Astrocyte (in vitro differentiated cells and primary cell): ENCODE measurements around the gene DNMT3B. TPM values are rescaled to one million over a fixed set of nuclear protein-coding genes. Genes with fewer than 3 reads are reported as not detected.

ENCODE experiments used
- DNase-seq: peaks from one replicate; pipeline ENCODE4 v3.0.0-alpha.2; 2010; ENCODE audit warnings: low read depth
- FAIRE-seq: peaks from 2 replicates; lab custom pipeline; 2011; peaks lifted over from hg19 to GRCh38; lab: Jason Lieb, UNC
- H2AFZ ChIP-seq: 2 replicates; pipeline ENCODE4 v1.6.0; 2012; ENCODE audit warnings: low read depth, low read length, inconsistent platforms
- H3K27ac ChIP-seq: 2 replicates; pipeline ENCODE4 v1.5.1; 2011; ENCODE audit warnings: low read depth, low read length, inconsistent platforms
- H3K27me3 ChIP-seq: 2 replicates; pipeline ENCODE4 v1.6.0; 2011; ENCODE audit warnings: low read length, inconsistent platforms; ENCODE audit not compliant: insufficient read depth
- H3K36me3 ChIP-seq: 2 replicates; pipeline ENCODE4 v1.5.1; 2011; ENCODE audit warnings: low read length, inconsistent platforms; ENCODE audit not compliant: insufficient read depth
- H3K4me1 ChIP-seq: 2 replicates; pipeline ENCODE4 v1.5.1; 2011; ENCODE audit warnings: low read length, inconsistent platforms; ENCODE audit not compliant: insufficient read depth
- H3K4me2 ChIP-seq: 2 replicates; pipeline ENCODE4 v1.6.0; 2012; ENCODE audit warnings: low read length, inconsistent platforms
- H3K4me3 ChIP-seq: 2 replicates; pipeline ENCODE4 v1.5.1; 2011; ENCODE audit warnings: low read depth, mild to moderate bottlenecking, low read length, inconsistent platforms; ENCODE audit not compliant: insufficient read depth
- H3K79me2 ChIP-seq: 2 replicates; pipeline ENCODE4 v1.6.0; 2012; ENCODE audit warnings: mild to moderate bottlenecking, low read length, inconsistent platforms; ENCODE audit not compliant: insufficient read depth
- H3K9ac ChIP-seq: 2 replicates; pipeline ENCODE4 v1.6.0; 2012; ENCODE audit warnings: mild to moderate bottlenecking, low read length, inconsistent platforms
- H3K9me3 ChIP-seq: 2 replicates; pipeline ENCODE4 v1.5.1; 2012; ENCODE audit warnings: low read depth, mild to moderate bottlenecking, low read length, inconsistent platforms; ENCODE audit not compliant: insufficient read depth
- H4K20me1 ChIP-seq: 2 replicates; pipeline ENCODE4 v1.6.0; 2012; ENCODE audit warnings: low read length, inconsistent platforms; ENCODE audit not compliant: insufficient read depth
- H3K27ac Mint-ChIP-seq: one replicate; pipeline ENCODE4 v1.8.0; 2021; ENCODE audit warnings: mild to moderate bottlenecking, mixed read lengths; ENCODE audit not compliant: unreplicated experiment
- H3K27me3 Mint-ChIP-seq: one replicate; pipeline ENCODE4 v1.8.0; 2021; ENCODE audit warnings: low read depth, mixed read lengths; ENCODE audit not compliant: unreplicated experiment
- H3K36me3 Mint-ChIP-seq: one replicate; pipeline ENCODE4 v1.8.0; 2021; ENCODE audit warnings: low read depth, mixed read lengths; ENCODE audit not compliant: unreplicated experiment
- H3K4me1 Mint-ChIP-seq: one replicate; pipeline ENCODE4 v1.8.0; 2021; ENCODE audit warnings: low read depth, mixed read lengths; ENCODE audit not compliant: unreplicated experiment
- H3K4me3 Mint-ChIP-seq: one replicate; pipeline ENCODE4 v1.8.0; 2021; ENCODE audit warnings: mild to moderate bottlenecking, moderate library complexity, mixed read lengths; ENCODE audit not compliant: unreplicated experiment
- H3K9me3 Mint-ChIP-seq: one replicate; pipeline ENCODE4 v1.8.0; 2021; ENCODE audit warnings: mild to moderate bottlenecking, mixed read lengths; ENCODE audit not compliant: unreplicated experiment
- EZH2 ChIP-seq: IDR thresholded peaks from 2 replicates; pipeline ENCODE4 v1.6.1; 2012; ENCODE audit warnings: mild to moderate bottlenecking, low read length, inconsistent platforms; ENCODE audit not compliant: insufficient read depth
- total RNA-seq: library from RNA; stranded (reverse); gene quantifications from 2 replicates; pipeline ENCODE4 v1.2.1, GENCODE V29; 2021
- TF ChIP-seq, protein P1 (sequence below): IDR thresholded peaks from 2 replicates; pipeline ENCODE4 v1.5.1; 2011; ENCODE audit warnings: low read depth, mild to moderate bottlenecking, inconsistent platforms, low read length, moderate library complexity; ENCODE audit not compliant: insufficient read depth

DNMT3B gene
- total RNA-seq, 1 donor from 2014 or later: 5.0 TPM

DNA sequence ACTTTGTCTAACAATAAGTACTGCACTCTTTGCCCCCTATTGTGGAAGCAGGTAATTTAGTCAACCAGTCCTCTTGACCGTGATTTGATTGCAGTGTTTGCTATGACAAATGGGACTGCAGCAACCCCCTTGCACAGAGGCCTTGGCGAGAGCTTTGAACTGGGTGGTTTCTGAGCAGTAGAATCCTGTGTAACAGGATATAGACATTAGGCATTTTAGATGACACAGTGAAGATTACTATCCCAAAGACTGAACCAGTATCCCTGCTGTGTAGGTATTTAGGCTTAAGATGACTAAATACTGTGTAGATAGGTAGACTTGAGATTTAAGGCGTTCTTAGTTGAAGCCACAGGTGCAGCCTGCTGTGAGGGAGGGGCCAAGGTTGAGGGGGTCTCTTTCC is 9.9 kb downstream of the DNMT3B start:
- H3K9ac ChIP-seq: no peak overlapping the region
- H3K27me3 Mint-ChIP-seq: no peaks in the 10 kb centered on the region
- no peaks in the 10 kb centered on the region for H3K9me3 ChIP-seq
- no peak overlapping the region for H3K4me2 ChIP-seq
- peaks cover 29% of the 10 kb centered on the region for H3K79me2 ChIP-seq
- no peak for TF ChIP-seq EZH2
- TF ChIP-seq, protein P1, sequence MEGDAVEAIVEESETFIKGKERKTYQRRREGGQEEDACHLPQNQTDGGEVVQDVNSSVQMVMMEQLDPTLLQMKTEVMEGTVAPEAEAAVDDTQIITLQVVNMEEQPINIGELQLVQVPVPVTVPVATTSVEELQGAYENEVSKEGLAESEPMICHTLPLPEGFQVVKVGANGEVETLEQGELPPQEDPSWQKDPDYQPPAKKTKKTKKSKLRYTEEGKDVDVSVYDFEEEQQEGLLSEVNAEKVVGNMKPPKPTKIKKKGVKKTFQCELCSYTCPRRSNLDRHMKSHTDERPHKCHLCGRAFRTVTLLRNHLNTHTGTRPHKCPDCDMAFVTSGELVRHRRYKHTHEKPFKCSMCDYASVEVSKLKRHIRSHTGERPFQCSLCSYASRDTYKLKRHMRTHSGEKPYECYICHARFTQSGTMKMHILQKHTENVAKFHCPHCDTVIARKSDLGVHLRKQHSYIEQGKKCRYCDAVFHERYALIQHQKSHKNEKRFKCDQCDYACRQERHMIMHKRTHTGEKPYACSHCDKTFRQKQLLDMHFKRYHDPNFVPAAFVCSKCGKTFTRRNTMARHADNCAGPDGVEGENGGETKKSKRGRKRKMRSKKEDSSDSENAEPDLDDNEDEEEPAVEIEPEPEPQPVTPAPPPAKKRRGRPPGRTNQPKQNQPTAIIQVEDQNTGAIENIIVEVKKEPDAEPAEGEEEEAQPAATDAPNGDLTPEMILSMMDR: no peak
- H3K4me1 ChIP-seq: no peaks in the 10 kb centered on the region
- no peak overlapping the region for H3K4me3 ChIP-seq
- peaks cover 12% of the 10 kb centered on the region for H4K20me1 ChIP-seq
- H3K4me1 Mint-ChIP-seq: peaks cover 20% of the 10 kb centered on the region
- FAIRE-seq: no peak
- no peak overlapping the region for H3K27ac ChIP-seq
- no peaks in the 10 kb centered on the region for H3K9me3 Mint-ChIP-seq
- DNase-seq: no peak
- no peaks in the 10 kb centered on the region for H3K36me3 ChIP-seq
- H3K36me3 Mint-ChIP-seq: no peaks in the 10 kb centered on the region
- H2AFZ ChIP-seq: no peak overlapping the region
- H3K27me3 ChIP-seq: no peaks in the 10 kb centered on the region
- no peak overlapping the region for H3K27ac Mint-ChIP-seq
- H3K4me3 Mint-ChIP-seq: no peak overlapping the region

DNA sequence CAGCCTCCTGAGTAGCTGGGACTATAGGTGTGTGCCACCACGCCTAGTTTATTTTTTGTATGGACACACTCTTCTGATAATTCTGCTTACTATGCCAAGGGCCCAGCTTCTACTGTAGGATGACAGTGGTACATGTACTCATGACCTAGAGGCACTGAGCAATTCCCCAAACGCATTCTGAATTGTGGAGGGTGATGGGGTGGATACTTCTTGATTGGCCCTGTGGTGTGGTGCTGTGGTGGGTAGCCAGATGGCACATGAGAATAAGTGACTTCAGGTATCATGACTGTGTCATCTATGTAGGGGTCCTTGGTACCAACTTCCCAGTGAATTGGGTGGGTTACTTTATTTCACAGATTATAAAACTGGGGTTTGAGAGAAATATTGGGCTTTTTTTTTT is 11.0 kb downstream of the DNMT3B start:
- Histone ChIP-seq H3K79me2 (peaks cover 29% of the 10 kb centered on the region), H3K9me3 (no peaks in the 10 kb centered on the region), H3K4me3 (no peak overlapping the region), H3K9ac (no peak overlapping the region), H3K27me3 (no peaks in the 10 kb centered on the region), H3K4me2 (no peak overlapping the region), H3K27ac (no peak overlapping the region), H3K4me1 (no peaks in the 10 kb centered on the region), H3K36me3 (no peaks in the 10 kb centered on the region), H4K20me1 (peaks cover 16% of the 10 kb centered on the region), H2AFZ (no peak overlapping the region)
- no peaks in the 10 kb centered on the region for H3K27me3 Mint-ChIP-seq
- H3K9me3 Mint-ChIP-seq: no peaks in the 10 kb centered on the region
- TF ChIP-seq, protein P1: no peak
- no peak for TF ChIP-seq EZH2
- H3K4me3 Mint-ChIP-seq: no peak overlapping the region
- FAIRE-seq (no peak), DNase-seq (no peak)
- peaks cover 2% of the 10 kb centered on the region for H3K36me3 Mint-ChIP-seq
- no peak overlapping the region for H3K27ac Mint-ChIP-seq
- H3K4me1 Mint-ChIP-seq: peaks cover 25% of the 10 kb centered on the region

DNA sequence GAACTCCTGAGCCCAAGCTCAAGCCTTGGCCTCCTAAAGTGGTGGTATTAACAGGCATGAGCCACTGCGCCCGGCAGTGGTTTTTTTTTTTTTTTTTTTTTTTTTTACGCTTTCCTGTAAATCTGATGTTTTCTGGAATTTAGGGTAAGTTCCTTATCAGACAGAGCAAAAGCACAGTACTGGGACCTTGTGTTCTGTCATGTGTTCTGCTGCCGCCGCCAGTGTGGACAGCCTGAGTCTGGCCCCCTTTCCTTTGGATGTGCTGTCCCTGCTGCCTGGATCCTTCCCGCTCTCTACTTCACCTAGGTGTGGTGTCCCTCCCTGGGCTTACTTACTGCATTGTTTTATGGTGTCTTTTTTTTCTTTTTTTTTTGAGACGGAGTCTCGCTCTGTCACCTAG is 11.7 kb downstream of the DNMT3B start:
- H3K4me1 Mint-ChIP-seq: peaks cover 25% of the 10 kb centered on the region
- H3K79me2 ChIP-seq: peaks cover 29% of the 10 kb centered on the region
- no peak for DNase-seq

More for the DNA sequence above, 11.7 kb downstream of the DNMT3B start:
- Mint-ChIP-seq H3K9me3 (no peaks in the 10 kb centered on the region), H3K4me3 (no peak overlapping the region), H3K27ac (no peak overlapping the region), H3K27me3 (no peaks in the 10 kb centered on the region), H3K36me3 (peaks cover 2% of the 10 kb centered on the region)
- Histone ChIP-seq H2AFZ (no peak overlapping the region), H3K36me3 (no peaks in the 10 kb centered on the region), H4K20me1 (peaks cover 20% of the 10 kb centered on the region), H3K9ac (no peak overlapping the region), H3K4me2 (no peak overlapping the region), H3K4me3 (no peak overlapping the region), H3K27me3 (no peaks in the 10 kb centered on the region), H3K27ac (no peak overlapping the region), H3K9me3 (no peaks in the 10 kb centered on the region), H3K4me1 (no peaks in the 10 kb centered on the region)
- TF ChIP-seq, protein P1: no peak
- TF ChIP-seq EZH2: no peak
- FAIRE-seq: no peak
